K562 (cell line): ENCODE measurements around the gene NTRK1. TPM values are rescaled to one million over a fixed set of nuclear protein-coding genes. Genes with fewer than 3 reads are reported as not detected.

Source experiments
- BRCA1 ChIP-seq, 2 experiments: fragments of 450-650 bp in 1 of 2; sonication (generic) in 1 of 2; formaldehyde crosslinking in 1 of 2; IDR thresholded peaks; 2 replicates each; pipeline versions ENCODE4 v1.5.0 to v1.6.1; 2017 to 2020; ENCODE audit warnings: mild to moderate bottlenecking in 1 of 2, missing genetic modification reagents in 1 of 2
- CREBBP ChIP-seq: IDR thresholded peaks from one replicate; pipeline ENCODE4 v1.6.1; 2012; ENCODE audit warnings: low read depth, mild to moderate bottlenecking, control low read depth, inconsistent platforms, low read length
- CXXC5 ChIP-seq: fragments of 250-450 bp; sonication (Bioruptor Pico); IDR thresholded peaks from 2 replicates; pipeline ENCODE4 v1.8.0; 2022; ENCODE audit warnings: inconsistent platforms, mild to moderate bottlenecking, moderate library complexity
- ELF4 ChIP-seq: fragments of 450-650 bp; formaldehyde crosslinking; IDR thresholded peaks from 2 replicates; pipeline ENCODE4 v1.4.0; 2022; ENCODE audit warnings: missing genetic modification characterization
- ETV6 ChIP-seq, 3 experiments: fragments of 150-350 bp in 1 of 3; sonication (generic) in 1 of 3; formaldehyde crosslinking in 1 of 3; IDR thresholded peaks; 2 replicates each; pipeline versions ENCODE4 v1.6.1 to v1.8.0; 2014 to 2022; ENCODE audit warnings: borderline replicate concordance in 2 of 3, low read depth in 2 of 3, antibody characterized with exemption in 1 of 3, low read length in 1 of 3, mild to moderate bottlenecking in 1 of 3, missing genetic modification reagents in 1 of 3
- GATAD2A ChIP-seq: fragments of 450-650 bp; IDR thresholded peaks from 2 replicates; pipeline ENCODE4 v1.6.1; 2017
- HNRNPUL1 ChIP-seq: fragments of 200-400 bp; formaldehyde crosslinking; IDR thresholded peaks from 2 replicates; pipeline ENCODE4 v1.6.1; 2017; ENCODE audit warnings: low read length
- IFI16 ChIP-seq: fragments of 250-450 bp; sonication (Bioruptor Pico); IDR thresholded peaks from 2 replicates; pipeline ENCODE4 v2.1.2; 2022; ENCODE audit warnings: mild to moderate bottlenecking, inconsistent platforms
- KAT8 ChIP-seq: fragments of 450-650 bp; IDR thresholded peaks from 2 replicates; pipeline ENCODE4 v1.6.1; 2016; ENCODE audit warnings: low read depth, mild to moderate bottlenecking
- KLF16 ChIP-seq: IDR thresholded peaks from 2 replicates; pipeline ENCODE4 v1.6.1; 2016; ENCODE audit warnings: antibody characterized with exemption
- MCM2 ChIP-seq: fragments of 450-650 bp; IDR thresholded peaks from 2 replicates; pipeline ENCODE4 v1.6.1; 2017; ENCODE audit warnings: low read depth, mild to moderate bottlenecking
- NCOA6 ChIP-seq: fragments of 450-650 bp; IDR thresholded peaks from 2 replicates; pipeline ENCODE4 v1.6.1; 2017; ENCODE audit warnings: mild to moderate bottlenecking
- RFX5 ChIP-seq: IDR thresholded peaks from 2 replicates; pipeline ENCODE4 v1.6.1; 2011; ENCODE audit warnings: low read depth, mild to moderate bottlenecking, improper control_type of control experiment, low read length
- SAP30 ChIP-seq: fragments of 200-600 bp; sonication (generic); IDR thresholded peaks from 2 replicates; pipeline ENCODE4 v1.6.1; 2012; ENCODE audit warnings: borderline replicate concordance, low read depth, mild to moderate bottlenecking, moderate library complexity, low read length, control low read depth, inconsistent platforms; ENCODE audit not compliant: insufficient read depth, poor library complexity, severe bottlenecking
- TEAD1 ChIP-seq, 2 experiments: fragments of 450-650 bp in 1 of 2; sonication (generic) in 1 of 2; formaldehyde crosslinking; IDR thresholded peaks; 2 replicates each; pipeline versions ENCODE4 v1.4.0 to v1.8.0; 2020 to 2022; ENCODE audit warnings: mild to moderate bottlenecking in 2 of 2, missing genetic modification reagents in 1 of 2
- ZNF507 ChIP-seq: conservative IDR thresholded peaks from 2 replicates; pipeline ENCODE4 v1.6.1; 2017; ENCODE audit warnings: missing genetic modification characterization, missing compliant biosample characterization
- polyA plus RNA-seq, 8 experiments: library from polyadenylated mRNA; depleted of rRNA in 4 of 8; stranded (reverse) in 5 of 8; unstranded in 3 of 8; fragments of >200 nt; fragmentation: Nextera tagmentation in 2 of 8; fragmentation: Illumina TruSeq in 1 of 8; extraction: Ambion mirVana in 2 of 8; extraction: Trizol in 1 of 8; gene quantifications; 2 replicates each; pipeline versions ENCODE4 v1.2.1 to v1.2.3, GENCODE V29; 2011 to 2014; ENCODE audit warnings: inconsistent platforms in 1 of 8, missing spikeins in 1 of 8
- total RNA-seq, 7 experiments: library from RNA; depleted of rRNA in 6 of 7; stranded (reverse); fragments of >200 nt in 6 of 7; fragmentation: Illumina TruSeq in 2 of 7; extraction: Trizol in 2 of 7; gene quantifications; 2 replicates each; pipeline versions ENCODE4 v1.2.1 to v1.2.3, GENCODE V29; 2011 to 2021; ENCODE audit warnings: low replicate concordance in 1 of 7
- TF ChIP-seq, protein P1 (sequence below): sonication (generic); formaldehyde crosslinking; IDR thresholded peaks from 2 replicates; pipeline ENCODE4 v1.9.0; 2022; ENCODE audit warnings: mild to moderate bottlenecking, missing genetic modification reagents
- TF ChIP-seq, protein P2 (sequence below), 2 experiments: fragments of 450-650 bp in 1 of 2; sonication (generic) in 1 of 2; formaldehyde crosslinking in 1 of 2; IDR thresholded peaks; 2 replicates each; pipeline versions ENCODE4 v1.7.1 to v1.9.0; 2016 to 2022; ENCODE audit warnings: inconsistent platforms in 1 of 2, mild to moderate bottlenecking in 1 of 2, missing genetic modification reagents in 1 of 2

The NTRK1 gene
- total and polyA plus RNA-seq, 9 of the 15 experiments (the other 6 are each of a cell fraction or from before 2014, with no cell fraction given), result 0.46 to 30.0 (median 7.9) TPM

DNA sequence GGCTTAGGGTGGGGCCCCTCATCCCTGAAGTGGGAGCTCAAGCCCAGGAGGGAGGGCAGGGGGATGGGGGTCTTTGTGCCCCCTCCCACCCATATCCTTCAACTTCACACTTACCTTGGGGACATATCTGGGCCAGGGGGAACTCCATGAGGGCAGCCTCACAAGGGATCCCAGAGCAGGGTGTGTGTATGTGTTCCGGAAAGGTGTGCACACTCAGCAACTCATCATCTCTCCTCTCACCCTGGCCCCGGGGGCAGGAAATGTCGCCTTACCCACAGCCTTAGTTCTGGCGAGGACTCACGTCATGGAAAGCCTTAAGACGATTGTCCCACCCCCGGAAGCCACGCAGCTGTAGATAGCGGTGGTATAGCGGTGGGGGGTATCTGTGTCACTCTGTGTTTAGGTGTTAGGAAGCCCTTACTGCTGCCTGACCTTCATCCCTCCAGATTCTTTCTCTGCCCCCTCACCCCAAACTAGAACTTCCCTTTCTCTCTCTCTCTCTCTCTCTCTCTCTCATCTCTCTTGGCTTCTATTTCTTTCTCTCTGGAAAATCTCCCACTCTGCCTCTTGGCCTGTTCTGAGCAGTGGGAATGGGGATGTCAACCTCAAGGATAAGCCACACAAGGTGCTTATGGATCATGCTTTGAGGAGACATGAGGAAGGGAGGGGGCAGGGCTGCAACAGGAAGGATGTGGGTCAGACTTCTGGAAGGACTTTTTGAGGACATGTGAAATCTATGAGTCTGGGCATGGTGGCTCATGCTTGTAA is 43.9 kb upstream of the NTRK1 start, which contains the start of gene SH2D2A (continued):
- 0 out of 4 replicates have a peak, but pooled peaks of 1 of the 2 experiments have one; percentile 6 for TF ChIP-seq TEAD1 (CRISPR knock-in tag; IDR thresholded peaks at IDR 0.05)
- no peak for TF ChIP-seq ZNF507 (tag)
- peak; percentile 65 for TF ChIP-seq CXXC5 (CRISPR knock-in tag)
- TF ChIP-seq RFX5, result no peak
- TF ChIP-seq, protein P1, sequence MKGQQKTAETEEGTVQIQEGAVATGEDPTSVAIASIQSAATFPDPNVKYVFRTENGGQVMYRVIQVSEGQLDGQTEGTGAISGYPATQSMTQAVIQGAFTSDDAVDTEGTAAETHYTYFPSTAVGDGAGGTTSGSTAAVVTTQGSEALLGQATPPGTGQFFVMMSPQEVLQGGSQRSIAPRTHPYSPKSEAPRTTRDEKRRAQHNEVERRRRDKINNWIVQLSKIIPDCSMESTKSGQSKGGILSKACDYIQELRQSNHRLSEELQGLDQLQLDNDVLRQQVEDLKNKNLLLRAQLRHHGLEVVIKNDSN (CRISPR knock-in tag), result no peak
- no peak for TF ChIP-seq ETV6 (IDR thresholded peaks at IDR 0.05; ENCODE audit: borderline replicate concordance in 1 of 2, low read depth in 2 of 2, low read length in 1 of 2)
- TF ChIP-seq ETV6 (CRISPR knock-in tag; IDR thresholded peaks at IDR 0.05; ENCODE audit: borderline replicate concordance), result no peak
- no peak for TF ChIP-seq KAT8
- TF ChIP-seq KLF16, result no peak
- 0 out of 2 replicates have a peak, but pooled peaks have one; percentile 27 for TF ChIP-seq GATAD2A
- no peak for TF ChIP-seq IFI16 (CRISPR knock-in tag)
- TF ChIP-seq HNRNPUL1, result no peak
- TF ChIP-seq ELF4, result no peak
- no peak for TF ChIP-seq CREBBP
- TF ChIP-seq SAP30, result no peak
- TF ChIP-seq MCM2, result no peak
- no peak for TF ChIP-seq NCOA6
- TF ChIP-seq BRCA1 (IDR thresholded peaks at IDR 0.05), result no peak
- TF ChIP-seq BRCA1 (CRISPR knock-in tag; IDR thresholded peaks at IDR 0.05), result no peak
- TF ChIP-seq, protein P2, sequence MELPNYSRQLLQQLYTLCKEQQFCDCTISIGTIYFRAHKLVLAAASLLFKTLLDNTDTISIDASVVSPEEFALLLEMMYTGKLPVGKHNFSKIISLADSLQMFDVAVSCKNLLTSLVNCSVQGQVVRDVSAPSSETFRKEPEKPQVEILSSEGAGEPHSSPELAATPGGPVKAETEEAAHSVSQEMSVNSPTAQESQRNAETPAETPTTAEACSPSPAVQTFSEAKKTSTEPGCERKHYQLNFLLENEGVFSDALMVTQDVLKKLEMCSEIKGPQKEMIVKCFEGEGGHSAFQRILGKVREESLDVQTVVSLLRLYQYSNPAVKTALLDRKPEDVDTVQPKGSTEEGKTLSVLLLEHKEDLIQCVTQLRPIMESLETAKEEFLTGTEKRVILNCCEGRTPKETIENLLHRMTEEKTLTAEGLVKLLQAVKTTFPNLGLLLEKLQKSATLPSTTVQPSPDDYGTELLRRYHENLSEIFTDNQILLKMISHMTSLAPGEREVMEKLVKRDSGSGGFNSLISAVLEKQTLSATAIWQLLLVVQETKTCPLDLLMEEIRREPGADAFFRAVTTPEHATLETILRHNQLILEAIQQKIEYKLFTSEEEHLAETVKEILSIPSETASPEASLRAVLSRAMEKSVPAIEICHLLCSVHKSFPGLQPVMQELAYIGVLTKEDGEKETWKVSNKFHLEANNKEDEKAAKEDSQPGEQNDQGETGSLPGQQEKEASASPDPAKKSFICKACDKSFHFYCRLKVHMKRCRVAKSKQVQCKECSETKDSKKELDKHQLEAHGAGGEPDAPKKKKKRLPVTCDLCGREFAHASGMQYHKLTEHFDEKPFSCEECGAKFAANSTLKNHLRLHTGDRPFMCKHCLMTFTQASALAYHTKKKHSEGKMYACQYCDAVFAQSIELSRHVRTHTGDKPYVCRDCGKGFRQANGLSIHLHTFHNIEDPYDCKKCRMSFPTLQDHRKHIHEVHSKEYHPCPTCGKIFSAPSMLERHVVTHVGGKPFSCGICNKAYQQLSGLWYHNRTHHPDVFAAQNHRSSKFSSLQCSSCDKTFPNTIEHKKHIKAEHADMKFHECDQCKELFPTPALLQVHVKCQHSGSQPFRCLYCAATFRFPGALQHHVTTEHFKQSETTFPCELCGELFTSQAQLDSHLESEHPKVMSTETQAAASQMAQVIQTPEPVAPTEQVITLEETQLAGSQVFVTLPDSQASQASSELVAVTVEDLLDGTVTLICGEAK (IDR thresholded peaks at IDR 0.05), result peak; percentile 68
- TF ChIP-seq, protein P2 (CRISPR knock-in tag; IDR thresholded peaks at IDR 0.05), result no peak
